ENCODE measurements around the gene CRACR2A.

Gene CRACR2A

GRCh38 chr12:3645091-3645490, 107.8 kb downstream of the CRACR2A start:
- no peak for DNase-seq

GRCh38 chr12:3644104-3644503, 108.8 kb downstream of the CRACR2A start:
- no peak for DNase-seq

GRCh38 chr12:3641428-3642018, 111.4 kb downstream of the CRACR2A start:
- DNase-seq, result no peak

GRCh38 chr12:3636328-3636727, 116.6 kb downstream of the CRACR2A start:
- DNase-seq, result no peak

- no peak for DNase-seq
Measured at GRCh38 chr12:3634348-3634747, 118.6 kb downstream of the CRACR2A start.

GRCh38 chr12:3633396-3633795, 119.5 kb downstream of the CRACR2A start:
- DNase-seq, result no peak

GRCh38 chr12:3632754-3633153, 120.2 kb downstream of the CRACR2A start:
- no peak for DNase-seq

GRCh38 chr12:3632256-3632655, 120.7 kb downstream of the CRACR2A start:
- no peak for DNase-seq

- no peak for DNase-seq
Measured at GRCh38 chr12:3631759-3632158, 121.2 kb downstream of the CRACR2A start.

- DNase-seq, result no peak
Measured at GRCh38 chr12:3631272-3631637, 121.7 kb downstream of the CRACR2A start.

- DNase-seq, result no peak
Measured at GRCh38 chr12:3630621-3631271, 122.2 kb downstream of the CRACR2A start.

- DNase-seq, result no peak
Measured at GRCh38 chr12:3630111-3630510, 122.8 kb downstream of the CRACR2A start.

- DNase-seq, result no peak
Measured at GRCh38 chr12:3629057-3629830, 123.7 kb downstream of the CRACR2A start.

- no peak for DNase-seq
Measured at GRCh38 chr12:3628629-3629028, 124.3 kb downstream of the CRACR2A start.

GRCh38 chr12:3627336-3627735, 125.6 kb downstream of the CRACR2A start:
- no peak for DNase-seq

GRCh38 chr12:3624273-3624672, 128.6 kb downstream of the CRACR2A start:
- no peak for DNase-seq

GRCh38 chr12:3622822-3623690, 129.9 kb downstream of the CRACR2A start:
- no peak for DNase-seq

- no peak for DNase-seq
Measured at GRCh38 chr12:3622021-3622821, 130.7 kb downstream of the CRACR2A start.

- no peak for DNase-seq
Measured at GRCh38 chr12:3620856-3621255, 132.1 kb downstream of the CRACR2A start.

- DNase-seq, result no peak
Measured at GRCh38 chr12:3617565-3617964, 135.3 kb downstream of the CRACR2A start.

GRCh38 chr12:3615862-3616261, 137.0 kb downstream of the CRACR2A start:
- DNase-seq, result no peak

GRCh38 chr12:3614806-3615466, 138.0 kb downstream of the CRACR2A start:
- DNase-seq, result no peak

All from cortex of kidney (tissue), 1 donor.